GM21528 (cell line): ENCODE measurements around the gene TEAD4.

Experiments used
- ATAC-seq: cut with Tn5 transposase; IDR thresholded peaks from one replicate; pipeline ENCODE4 v1.9.1; 2021; ENCODE audit warnings: mild to moderate bottlenecking, moderate library complexity; ENCODE audit not compliant: unreplicated experiment, low FRiP score

TEAD4 gene

DNA sequence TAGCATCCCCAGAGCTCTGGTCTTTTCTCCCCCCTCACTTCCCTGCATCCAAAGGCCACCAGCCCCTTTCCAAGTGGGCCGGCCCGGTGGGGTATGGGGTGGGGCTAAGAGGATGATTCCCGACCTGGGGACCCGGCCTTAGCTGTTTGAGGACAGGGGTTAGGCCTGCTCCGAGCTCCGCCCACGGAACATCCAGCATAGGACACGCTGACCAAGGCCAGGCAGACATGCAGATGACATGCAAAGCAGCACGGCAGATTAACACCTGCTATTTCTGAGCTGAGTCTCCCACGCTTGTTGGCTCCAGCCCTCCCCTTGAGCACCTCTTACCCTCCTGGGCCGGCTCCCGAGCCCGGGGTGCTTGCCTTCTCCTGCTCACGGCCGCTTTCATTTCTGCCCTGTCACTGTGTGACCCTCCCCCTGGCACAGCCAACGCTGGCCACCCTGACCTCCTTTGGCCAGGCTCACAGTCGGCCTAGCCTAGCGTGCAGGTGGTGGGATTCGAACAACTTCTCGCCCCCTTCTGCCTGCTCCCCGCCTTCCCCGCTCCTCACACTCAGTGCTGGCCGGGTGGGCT is 40.2 kb downstream of the TEAD4 start:
- ATAC-seq: no peak

DNA sequence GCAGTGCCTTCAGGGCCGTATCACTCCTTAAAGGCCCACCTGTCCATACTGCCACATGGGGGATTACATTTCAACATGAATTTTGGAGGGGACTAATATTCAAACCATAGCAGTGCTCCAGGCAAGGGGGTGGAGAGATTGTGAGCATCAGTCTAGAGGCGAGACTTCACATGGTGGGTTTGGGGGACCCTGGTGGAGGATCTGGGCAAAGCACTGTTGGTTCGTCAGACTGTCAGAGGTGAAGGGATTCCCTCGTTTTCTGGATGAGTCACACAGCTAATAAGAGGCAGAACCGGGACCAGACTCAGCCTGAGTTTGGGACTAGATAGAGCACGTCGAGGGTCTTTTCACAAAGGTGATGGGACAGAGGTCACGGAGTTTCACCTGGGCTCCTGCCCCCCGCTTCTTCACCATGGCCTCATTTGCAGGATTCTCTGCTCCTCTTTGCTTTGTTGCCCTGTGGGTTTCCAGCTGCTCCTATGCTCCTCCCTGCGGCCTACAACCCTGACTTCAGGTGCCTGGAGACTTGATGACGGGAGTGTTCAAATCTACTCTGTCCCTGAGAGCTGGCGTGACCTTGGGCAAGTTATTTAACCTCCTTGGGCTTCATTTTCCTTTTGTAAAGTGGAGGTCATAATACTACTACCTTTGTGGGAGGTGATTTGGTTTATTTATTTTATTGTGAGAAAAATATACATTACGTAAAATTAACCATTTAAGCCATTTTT is 41.5 kb downstream of the TEAD4 start:
- ATAC-seq: no peak

DNA sequence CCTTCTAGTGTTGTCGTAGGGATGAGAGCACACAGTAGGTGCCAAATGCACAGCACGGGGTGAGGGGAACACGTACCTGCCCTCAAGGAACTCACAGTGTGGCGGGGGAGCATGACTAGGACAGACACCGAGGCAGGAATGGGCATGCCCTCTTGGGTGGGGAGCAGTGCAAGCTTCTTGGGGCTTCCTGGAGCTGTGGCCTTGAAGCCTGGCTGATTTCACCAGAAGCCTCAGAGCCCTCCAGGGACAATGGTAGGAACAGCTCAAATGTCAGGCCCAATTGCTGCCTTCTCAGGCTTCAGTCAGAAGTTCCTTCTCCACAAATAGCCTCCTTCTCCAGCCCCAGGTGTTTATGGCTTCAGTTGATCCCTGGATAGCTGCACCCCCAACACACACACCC is 43.4 kb downstream of the TEAD4 start:
- no peak for ATAC-seq

DNA sequence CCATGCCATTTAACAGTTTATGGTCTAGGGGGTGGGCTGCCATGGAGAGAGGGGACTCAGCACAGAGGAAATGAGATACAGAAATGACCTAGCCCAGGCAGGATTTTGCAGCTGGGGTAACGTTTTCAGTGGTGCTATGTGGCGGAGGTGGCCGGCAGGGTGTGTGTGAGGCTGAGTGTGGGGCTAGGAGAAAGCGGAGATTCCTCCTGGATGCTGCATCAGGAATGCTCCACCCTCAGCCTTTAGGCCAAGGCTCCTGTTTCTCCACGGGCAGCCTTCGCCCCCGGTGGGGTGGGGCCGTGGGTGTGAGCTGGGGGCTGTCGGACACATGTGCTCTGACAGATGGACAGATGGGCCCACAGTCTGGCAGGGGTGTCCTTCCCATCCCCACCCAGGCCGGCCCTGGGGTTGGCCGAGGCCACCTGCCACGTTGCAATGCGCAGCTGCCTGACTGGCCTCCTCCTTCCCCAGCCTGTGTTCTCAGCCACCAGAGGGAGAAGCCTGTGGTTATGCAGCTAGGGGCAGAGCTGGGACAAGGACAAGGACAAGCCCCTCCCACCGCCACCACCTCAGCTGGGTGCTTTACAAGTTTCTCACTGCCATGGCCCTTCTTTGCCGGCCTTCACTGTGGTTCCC is 44.3 kb downstream of the TEAD4 start:
- ATAC-seq: no peak

DNA sequence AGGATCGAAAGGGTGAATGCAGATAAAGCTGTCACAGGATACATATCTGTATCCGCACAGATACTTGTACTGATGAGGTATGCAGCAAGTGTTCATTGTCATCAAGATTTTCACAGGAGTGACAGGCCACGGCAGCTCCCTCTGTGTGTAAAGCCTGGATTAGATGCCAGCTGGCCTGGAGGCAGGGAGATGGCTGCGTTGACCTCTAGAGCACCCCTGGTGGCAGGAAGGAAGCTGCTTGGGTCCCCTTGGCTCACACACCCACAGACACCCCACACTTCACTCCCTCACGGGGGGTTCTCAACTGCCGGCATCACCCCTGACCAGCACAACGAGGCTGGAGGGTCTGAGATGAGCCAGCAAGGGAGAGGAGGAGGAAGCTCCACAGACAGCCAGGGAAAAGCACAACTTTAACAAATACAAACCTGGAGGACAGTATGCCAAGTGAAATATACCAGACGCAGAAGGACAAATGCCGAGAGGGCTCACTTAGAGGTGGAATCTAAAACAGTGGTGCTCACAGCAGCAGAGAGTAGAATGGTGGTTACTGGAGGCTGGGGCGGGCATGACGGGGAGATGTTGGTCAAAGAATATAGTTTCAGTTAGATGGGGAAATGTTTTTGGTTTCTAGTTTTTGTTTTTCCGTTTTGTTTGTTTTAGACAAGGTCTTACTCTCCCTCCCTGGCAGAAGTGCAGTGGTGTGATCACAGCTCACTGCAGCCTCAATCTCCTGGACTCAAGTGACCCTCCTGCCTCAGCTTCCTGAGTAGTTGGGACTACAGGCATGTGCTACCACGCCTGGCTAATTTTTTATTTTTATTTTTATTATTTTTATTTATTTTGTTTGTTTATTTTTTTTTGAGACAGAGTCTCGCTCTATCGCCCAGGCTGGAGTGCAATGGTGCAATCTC is 45.7 kb downstream of the TEAD4 start:
- no peak for ATAC-seq

DNA sequence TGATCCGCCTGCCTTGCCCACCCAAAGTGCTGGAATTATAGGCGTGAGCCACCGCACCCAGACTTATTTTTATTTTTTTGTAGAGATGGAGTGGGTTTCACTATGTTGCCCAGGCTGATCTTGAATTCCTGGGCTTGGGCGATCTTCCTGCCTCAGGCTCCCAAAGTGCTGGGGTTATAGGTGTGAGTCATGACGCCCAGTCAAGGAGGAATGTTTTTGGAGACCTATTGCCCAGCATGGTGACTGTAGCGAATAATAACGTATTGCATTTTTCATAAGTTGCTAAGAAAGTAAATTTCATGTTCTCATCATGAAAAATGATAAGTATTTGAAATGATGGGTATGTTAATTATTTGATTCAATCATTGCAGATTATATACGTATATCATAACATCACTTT is 46.5 kb downstream of the TEAD4 start:
- ATAC-seq: no peak

DNA sequence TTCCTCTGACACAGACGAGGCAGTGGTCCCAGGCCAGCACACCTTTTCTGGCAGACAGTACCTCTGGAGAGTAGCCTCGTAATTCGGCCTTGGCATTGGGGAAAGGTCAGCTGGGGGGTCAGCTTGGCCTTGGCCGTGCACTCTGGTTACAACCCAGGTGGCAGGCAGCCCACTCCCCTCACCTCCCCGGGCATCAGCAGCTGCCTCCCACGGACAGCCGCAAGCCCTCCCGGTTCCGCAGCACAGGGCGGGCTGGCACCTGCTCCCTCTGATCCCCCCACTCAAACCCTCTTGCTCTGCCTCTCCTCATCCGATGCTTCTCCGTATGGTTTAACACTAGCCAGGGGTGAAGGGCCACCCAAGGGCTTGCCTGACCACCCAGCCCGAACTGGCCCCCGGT is 50.6 kb downstream of the TEAD4 start:
- ATAC-seq: no peak

DNA sequence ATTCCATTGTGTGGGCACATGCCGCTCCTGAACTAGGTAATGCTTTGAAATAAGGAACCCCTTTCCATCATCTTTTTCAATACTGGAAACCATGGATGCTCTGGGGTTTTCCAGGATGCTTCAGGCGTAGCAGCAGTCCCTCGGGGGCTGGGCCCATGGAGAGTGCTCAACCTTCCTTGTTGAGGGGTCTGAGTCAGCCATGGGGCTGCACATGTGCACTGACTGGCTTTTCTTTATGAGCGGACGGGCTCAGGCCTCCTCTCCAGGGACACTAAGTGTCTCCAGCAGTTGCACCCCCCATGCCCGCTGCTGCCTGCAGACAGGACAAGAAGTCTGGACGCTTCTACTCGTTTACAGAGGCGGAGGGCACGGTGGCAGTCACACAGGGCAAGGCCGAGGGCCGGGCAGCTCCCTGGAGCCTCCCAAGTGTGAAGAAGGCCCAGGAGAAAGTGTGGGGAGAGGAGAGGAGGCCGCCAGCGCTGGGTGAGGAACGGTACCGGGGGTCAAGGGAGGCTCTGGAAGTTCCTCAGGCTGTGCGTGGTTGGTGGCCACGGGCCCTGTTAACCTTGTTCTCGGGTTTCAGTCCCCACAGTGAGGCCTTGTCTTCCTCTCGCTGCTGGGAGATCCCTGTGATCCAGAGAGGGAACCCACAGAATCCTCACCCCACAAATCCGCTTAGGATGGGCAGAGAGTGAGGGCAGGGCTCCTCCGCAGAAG is 51.2 kb downstream of the TEAD4 start:
- ATAC-seq: no peak

DNA sequence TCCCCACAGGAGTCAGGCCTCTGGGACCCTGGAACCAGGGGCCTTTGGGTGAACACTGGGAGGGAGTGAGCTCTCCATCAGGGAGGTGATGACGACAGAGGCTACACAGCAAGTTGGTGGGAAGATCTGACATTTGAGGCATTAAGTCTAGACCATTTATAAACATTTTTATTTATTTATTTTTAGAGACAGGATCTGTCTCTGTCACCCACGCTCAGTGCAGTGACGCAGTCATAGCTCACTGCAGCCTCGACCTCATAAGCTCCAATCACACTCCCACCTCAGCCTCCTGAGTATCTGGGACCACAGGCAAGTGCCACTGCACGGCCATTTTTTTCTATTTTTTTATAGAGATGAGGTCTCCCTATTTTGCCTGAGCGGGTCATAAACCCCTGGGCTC is 53.6 kb downstream of the TEAD4 start:
- ATAC-seq: no peak

DNA sequence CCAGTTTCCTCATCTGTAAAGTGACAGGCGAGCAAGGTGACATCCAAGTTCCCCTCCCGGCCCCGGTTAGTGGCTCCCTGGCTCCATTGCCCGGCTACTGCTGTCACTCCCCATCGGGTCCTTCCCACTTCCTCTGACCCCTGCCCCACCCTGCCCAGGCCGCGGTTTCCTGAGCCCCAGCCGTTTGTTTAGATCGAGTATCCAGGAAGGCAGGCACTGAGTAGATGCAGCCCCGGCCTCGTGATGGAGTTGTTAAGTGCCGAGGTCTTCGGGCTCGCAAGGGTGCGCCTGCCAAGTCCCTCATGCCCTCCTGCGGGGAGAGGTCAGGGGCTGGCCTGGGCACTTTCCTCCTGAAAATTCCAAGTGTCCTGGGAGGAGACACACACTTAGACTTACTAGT is 55.4 kb downstream of the TEAD4 start:
- no peak for ATAC-seq

DNA sequence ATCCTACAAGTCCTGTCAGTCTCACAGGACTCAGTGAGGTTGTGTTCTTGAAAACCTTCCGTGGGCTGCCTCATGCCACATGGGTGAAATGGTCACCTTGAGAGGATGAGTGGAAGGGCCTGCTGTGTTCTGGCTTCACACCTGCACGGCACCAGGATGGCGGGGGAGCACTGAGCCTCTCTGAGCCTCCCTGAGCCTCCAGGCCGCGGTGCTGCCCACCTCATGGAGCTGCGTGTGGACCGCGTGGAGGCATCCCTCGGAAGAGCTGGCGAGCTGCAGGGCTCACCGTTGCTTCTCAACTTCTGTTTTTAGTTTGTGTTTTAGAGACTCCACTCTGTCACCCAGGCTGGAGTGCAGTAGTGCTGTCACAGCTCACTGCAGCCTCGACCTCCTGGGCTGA is 56.2 kb downstream of the TEAD4 start:
- no peak for ATAC-seq

DNA sequence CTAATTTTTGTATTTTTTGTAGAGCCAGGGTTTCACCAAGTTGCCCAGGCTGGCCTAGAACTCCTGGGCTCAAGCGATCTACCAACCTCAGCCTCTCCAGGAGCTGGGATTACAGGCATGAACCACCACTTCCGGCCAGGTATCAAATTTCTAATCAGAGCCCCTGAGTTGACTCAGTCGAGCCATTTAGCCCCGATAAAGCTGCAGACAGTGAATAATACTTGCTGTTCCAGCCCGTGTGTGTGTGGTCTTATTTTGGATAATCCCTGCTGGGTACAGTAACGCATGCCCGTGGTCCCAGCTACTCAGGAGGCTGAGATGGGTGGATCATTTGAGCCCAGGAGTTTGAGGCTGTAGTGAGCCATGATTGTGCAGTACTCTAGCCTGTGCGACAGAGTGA is 57.0 kb downstream of the TEAD4 start:
- no peak for ATAC-seq

DNA sequence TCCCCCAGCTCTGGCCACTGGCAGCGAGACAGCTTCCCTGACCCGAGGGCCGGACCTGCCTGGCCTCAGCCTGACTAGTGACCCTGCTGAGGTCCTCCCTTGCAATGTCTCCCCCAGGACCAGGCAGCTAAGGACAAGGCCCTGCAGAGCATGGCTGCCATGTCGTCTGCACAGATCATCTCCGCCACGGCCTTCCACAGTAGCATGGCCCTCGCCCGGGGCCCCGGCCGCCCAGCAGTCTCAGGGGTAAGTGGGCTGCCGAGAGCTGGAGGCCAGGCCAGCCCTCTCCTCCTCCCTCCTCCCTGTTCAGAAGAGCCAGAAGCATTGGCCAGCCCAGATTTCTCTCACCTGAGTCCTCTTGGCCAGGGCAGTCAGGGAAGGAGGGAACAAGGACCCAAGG is 58.1 kb downstream of the TEAD4 start:
- ATAC-seq: no peak

DNA sequence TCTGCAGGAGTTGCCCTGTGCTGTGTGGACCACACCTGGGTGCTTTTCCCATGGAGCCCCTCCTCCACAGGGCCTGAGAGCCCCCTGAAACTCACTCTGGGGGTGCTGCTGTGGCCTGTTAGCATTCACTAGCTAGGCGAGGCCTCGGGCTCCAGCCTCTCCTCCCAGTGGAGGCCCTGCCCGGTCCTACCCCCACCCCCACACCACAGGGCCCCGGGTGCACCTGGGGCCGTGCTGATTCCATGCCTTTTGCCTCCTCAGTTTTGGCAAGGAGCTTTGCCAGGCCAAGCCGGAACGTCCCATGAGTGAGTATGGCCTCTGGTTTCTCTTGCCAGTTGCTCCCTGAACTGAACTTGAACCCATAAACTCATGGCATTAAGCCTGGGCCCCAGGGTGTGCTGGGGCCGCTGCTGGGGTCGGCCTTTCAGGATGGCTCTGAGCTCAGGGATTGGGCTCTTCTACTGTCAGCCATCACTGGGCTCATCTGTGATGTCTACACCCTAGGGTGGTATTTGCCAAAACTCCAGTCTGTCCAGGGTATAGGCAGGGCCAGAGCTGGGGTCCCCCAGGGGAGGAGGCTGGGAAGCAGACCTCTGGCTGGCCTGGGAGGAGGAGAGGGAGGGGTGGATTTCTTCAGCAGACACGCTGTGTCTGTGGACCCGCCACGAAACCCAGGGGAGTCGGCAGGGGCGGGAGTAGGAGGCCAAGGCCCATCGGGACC is 59.2 kb downstream of the TEAD4 start:
- ATAC-seq: no peak

DNA sequence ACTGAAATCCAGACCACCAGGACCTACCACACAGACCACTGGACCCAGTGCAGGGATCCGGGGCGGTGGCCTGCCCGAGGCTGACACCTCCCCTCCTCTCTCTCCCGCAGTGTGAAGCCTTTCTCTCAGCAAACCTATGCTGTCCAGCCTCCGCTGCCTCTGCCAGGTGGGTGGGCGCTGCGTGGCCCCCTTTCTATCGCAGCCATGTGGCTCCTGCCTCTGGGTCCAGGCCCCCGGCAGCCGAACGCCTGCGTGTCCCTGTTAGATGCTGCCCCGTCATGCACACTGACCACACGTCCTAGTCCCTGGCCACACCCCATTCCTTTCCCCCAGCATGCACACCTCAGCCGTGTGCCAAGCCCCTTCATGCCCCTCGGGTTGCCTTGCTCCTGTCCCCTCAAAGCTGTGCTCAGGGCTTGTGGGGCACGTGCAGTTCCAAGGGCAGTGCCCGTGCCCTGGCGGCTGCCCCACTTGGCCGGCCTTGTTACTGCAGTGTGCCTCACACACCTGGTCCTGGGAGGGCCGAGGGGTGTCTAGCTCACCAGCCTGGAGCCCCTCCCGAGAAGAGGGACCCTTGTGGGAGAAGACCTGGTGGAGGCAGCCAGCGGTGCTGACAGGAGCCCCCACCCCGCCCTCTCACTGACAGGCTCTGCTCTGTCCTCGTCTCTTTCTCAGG is 59.9 kb downstream of the TEAD4 start:
- no peak for ATAC-seq

DNA sequence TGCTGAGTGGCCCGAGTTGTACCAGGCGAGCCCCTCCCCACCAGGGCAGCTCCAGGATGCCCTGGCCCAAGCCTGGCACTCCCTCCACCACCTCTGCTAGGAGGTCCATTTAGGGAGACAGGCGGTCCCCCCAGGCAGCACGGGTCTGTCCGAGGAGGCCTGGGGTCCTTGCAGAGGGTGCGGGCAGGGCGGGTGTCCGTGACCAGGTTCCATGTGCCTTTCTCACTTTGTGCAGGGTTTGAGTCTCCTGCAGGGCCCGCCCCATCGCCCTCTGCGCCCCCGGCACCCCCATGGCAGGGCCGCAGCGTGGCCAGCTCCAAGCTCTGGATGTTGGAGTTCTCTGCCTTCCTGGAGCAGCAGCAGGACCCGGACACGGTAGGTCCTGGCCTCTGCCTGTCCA is 61.2 kb downstream of the TEAD4 start:
- no peak for ATAC-seq

DNA sequence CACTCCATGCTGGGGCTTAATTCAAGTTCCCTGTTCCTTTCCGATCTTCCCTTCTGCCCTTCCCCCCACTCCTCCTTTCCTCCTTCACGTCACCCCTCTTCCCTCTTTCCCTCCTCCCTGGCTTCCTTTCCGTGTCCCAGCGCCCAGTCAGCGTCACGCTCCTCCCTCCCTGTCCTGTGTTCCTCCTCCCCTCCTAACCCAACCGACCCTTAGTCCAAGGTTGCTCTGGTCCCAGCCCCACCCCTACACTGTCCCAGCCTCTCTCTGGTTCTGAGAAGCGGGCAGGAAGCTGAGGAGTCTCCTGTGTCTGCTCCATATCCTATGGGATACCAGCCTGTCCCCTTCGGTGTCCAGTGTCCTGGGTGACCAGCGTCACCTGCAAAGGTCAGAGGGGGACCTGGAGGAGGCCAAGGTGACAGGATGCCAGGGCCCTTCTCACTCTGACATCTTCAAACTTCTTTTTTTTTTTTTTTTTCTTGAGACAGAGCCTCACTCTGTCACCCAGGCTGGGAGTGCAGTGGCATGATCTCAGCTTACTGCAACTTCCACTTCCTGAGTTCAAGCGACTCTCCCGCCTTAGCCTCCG is 61.7 kb downstream of the TEAD4 start:
- ATAC-seq: no peak

DNA sequence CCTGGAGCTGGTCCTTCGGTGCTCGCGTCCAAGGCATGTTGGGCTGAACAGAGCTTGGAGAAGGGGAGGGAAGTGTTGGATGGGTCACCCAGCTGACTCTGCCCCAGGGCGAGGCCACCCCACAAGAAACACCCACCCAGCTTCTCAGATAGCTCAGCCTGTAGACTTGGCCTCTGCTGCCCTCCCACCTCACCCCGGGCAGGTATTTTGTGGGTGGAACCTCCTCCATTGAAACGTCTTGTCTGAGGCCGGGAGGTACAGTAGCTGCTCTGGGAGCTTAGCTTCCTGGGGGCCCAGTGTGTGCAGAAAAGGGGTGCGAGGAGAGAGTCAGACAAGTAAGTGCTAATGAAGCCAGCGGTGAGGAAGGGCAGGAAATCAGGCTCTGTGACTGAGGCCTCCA is 63.2 kb downstream of the TEAD4 start:
- no peak for ATAC-seq

DNA sequence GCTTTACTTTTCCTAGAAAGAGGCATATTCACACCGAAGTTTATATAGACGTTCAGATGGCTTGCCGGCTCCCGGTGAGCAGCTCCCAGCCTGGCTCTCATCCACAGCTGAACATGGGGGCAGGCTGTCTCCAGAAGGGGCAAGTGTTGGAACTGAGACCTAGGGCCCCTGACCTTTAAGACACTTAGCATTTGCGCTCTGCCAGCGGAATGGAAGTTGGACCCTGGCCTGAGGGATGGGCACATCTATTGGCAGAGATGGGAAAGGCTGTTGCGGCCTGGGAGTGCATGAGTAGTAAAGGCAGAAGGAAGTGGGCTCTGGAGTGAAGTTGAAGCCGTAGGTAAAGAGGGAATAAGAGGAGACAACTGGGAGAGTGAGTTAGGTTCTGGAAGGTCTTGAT is 63.8 kb downstream of the TEAD4 start:
- ATAC-seq: no peak
